ENCODE data around the gene KCTD14.

Gene KCTD14

GRCh38 chr11:77967121-77967520 is 56.0 kb downstream of the KCTD14 start:
- TF ChIP-seq, protein P1, sequence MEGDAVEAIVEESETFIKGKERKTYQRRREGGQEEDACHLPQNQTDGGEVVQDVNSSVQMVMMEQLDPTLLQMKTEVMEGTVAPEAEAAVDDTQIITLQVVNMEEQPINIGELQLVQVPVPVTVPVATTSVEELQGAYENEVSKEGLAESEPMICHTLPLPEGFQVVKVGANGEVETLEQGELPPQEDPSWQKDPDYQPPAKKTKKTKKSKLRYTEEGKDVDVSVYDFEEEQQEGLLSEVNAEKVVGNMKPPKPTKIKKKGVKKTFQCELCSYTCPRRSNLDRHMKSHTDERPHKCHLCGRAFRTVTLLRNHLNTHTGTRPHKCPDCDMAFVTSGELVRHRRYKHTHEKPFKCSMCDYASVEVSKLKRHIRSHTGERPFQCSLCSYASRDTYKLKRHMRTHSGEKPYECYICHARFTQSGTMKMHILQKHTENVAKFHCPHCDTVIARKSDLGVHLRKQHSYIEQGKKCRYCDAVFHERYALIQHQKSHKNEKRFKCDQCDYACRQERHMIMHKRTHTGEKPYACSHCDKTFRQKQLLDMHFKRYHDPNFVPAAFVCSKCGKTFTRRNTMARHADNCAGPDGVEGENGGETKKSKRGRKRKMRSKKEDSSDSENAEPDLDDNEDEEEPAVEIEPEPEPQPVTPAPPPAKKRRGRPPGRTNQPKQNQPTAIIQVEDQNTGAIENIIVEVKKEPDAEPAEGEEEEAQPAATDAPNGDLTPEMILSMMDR (IDR thresholded peaks at IDR 0.05; ENCODE audit: low read depth, low read length): no peak
- no peak for DNase-seq (ENCODE audit: low read depth in 2 of 2)
- no peak overlapping the region for H3K4me3 ChIP-seq (replicated peaks in 1 of 2; ENCODE audit: low read depth in 2 of 2, low read length in 2 of 2)

GRCh38 chr11:77966338-77966737 is 56.7 kb downstream of the KCTD14 start:
- DNase-seq (ENCODE audit: low read depth in 2 of 2): no peak
- H3K4me3 ChIP-seq (replicated peaks in 1 of 2; ENCODE audit: low read depth in 2 of 2, low read length in 2 of 2): no peak overlapping the region
- TF ChIP-seq, protein P1 (IDR thresholded peaks at IDR 0.05; ENCODE audit: low read depth, low read length): no peak
